ENCODE results near the gene GTF2IRD1.

The GTF2IRD1 gene

DNA sequence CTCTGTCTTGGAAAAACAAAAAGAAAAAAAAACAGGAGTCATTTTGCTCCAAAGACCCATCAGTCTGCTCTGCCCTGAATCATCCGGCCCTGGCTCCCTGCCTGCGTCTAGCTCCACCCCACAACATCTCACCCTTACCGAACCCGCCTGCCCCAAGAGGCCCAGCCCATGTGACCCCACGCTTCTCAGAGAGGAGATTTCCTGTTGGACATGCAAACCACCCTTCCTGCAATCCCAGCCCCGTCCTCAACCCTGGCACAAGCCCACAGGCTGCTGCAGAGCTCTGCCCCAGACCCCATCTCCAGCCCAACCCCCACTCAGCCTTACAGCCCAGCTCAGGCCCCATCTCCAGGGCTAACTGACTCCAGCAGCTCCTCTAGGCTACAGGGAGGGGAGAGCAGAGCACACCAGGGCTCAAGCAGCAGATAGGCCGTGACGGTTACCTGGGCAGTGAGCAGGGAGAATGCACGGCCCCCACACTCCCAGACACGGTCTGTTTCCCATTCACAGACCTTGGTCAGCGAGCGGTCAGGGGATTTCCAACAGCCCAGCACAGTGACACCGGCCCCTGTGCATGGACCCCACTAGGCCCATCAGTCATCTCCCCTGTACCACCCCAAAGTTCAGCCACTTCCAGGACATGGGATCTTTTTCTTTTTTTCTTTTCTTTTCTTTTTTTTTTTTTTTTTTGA is 133.9 kb downstream of the GTF2IRD1 start:
- TF ChIP-seq CTCF (IDR thresholded peaks at IDR 0.05; ENCODE audit: low read depth, low read length, missing control alignments): no peak
- H3K4me3 ChIP-seq (ENCODE audit: low read depth, low read length): peak overlapping the region; percentile 3; the same call in 1 of the 2 replicates
- DNase-seq (ENCODE audit: low read depth): peak; percentile 29

DNA sequence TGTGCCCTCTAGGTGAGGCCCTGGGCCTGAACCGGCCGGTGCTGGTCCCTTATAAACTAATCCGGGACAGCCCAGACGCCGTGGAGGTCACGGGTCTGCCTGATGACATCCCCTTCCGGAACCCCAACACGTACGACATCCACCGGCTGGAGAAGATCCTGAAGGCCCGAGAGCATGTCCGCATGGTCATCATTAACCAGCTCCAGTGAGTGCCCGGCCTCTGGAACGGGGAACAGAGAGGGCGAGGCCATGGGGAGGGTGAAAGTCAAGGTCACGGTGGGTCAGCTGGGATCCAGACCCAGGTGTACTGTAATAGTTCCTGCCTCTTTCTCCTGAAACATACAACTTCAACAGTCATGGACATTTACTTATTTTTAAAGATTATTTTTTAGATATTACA is 137.1 kb downstream of the GTF2IRD1 start:
- no peak overlapping the region for H3K4me3 ChIP-seq (ENCODE audit: low read depth, low read length)
- no peak for DNase-seq (ENCODE audit: low read depth)
- no peak for TF ChIP-seq CTCF (IDR thresholded peaks at IDR 0.05; ENCODE audit: low read depth, low read length, missing control alignments)

GRCh38 chr7:74598558-74598957 is 144.9 kb downstream of the GTF2IRD1 start:
- H3K4me3 ChIP-seq (ENCODE audit: low read depth, low read length): no peak overlapping the region
- DNase-seq (ENCODE audit: low read depth): no peak
- no peak for TF ChIP-seq CTCF (IDR thresholded peaks at IDR 0.05; ENCODE audit: low read depth, low read length, missing control alignments)

DNA sequence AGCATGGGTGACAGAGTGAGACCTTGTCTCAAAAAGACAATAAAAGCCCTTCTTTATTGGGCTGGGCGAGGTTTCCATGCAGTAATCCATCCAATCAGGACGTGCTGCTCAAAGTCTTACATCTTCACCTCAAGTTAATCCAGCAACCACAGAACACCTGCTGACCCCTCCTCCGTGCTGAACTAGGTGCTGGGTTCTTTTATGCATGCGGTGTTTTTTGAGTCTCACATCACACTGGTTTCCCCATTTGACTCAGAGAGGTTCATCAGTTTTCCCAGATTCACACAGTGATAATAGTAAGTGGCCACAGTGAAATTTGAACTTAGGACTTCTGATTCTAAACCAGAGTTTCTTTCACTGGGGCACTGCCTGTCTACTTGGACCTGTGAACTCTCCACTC is 145.5 kb downstream of the GTF2IRD1 start:
- no peak for TF ChIP-seq CTCF (IDR thresholded peaks at IDR 0.05; ENCODE audit: low read depth, low read length, missing control alignments)
- H3K4me3 ChIP-seq (ENCODE audit: low read depth, low read length): no peak overlapping the region
- peak; percentile 46 for DNase-seq (ENCODE audit: low read depth)

GRCh38 chr7:74604326-74605020 is 150.8 kb downstream of the GTF2IRD1 start:
- TF ChIP-seq CTCF (IDR thresholded peaks at IDR 0.05; ENCODE audit: low read depth, low read length, missing control alignments): no peak
- no peak overlapping the region for H3K4me3 ChIP-seq (ENCODE audit: low read depth, low read length)
- DNase-seq (ENCODE audit: low read depth): no peak

DNA sequence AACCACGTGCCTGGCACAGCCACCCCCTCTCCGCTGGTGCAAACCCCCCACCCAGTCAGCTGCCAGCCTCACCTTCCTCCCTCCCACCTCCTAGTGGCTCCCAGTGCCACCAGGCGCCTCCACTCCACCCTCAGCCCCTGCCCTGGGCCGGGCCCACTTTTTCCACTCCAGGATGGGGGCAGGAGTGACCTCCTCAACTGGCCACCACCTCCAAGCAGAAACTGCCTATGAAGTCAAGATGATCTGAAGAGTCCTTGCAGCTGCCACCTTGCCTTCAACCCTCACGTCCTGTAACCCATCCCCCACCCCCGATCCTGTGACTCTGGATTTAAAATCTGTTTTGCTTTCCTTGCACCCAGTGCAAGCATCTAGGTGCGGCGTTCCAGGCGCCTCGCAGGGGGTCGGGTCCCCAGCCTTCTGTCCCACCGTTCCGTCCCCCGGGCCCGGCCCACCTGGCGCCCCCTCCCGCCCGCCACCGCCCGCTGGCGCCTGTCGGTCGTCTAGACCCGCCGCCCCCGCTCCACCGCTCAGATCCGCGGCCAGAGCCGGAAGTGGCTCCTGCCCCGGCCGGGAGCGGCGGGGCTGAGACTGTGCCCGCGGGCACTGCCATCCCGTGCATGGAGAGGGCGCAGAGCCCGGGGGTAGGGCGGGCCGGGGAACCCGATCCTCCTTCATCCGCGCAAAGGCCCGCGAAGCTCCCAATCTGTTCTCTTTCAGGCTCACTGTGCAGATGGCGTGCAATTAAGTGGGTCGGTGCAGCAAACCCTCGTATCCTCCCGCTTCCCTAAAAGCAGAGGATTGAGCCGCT is 152.6 kb downstream of the GTF2IRD1 start:
- TF ChIP-seq CTCF (IDR thresholded peaks at IDR 0.05; ENCODE audit: low read depth, low read length, missing control alignments): peak; percentile 5
- DNase-seq (ENCODE audit: low read depth): no peak
- peak overlapping the region; percentile 55 for H3K4me3 ChIP-seq (ENCODE audit: low read depth, low read length)

All from GM12864 (cell line).